ENCODE data around the gene CDKN1B. TPM values are rescaled to one million over a fixed set of nuclear protein-coding genes. Genes with fewer than 3 reads are reported as not detected.

CDKN1B gene
- total RNA-seq, 2 experiments from 2014 or later: 135 to 136 TPM

GRCh38 chr12:12686472-12686871 lies 30.7 kb upstream of the CDKN1B start:
- ATAC-seq (ENCODE audit: low read depth): no peak
- Mint-ChIP-seq H3K27me3 (no peaks in the 10 kb centered on the region), H3K9me3 (no peaks in the 10 kb centered on the region), H3K36me3 (peaks cover 15% of the 10 kb centered on the region), H3K4me1 (peaks cover 11% of the 10 kb centered on the region), H3K4me3 (no peak overlapping the region), H3K27ac (no peak overlapping the region)
- POLR2A ChIA-PET: no interaction called here
- DNase-seq: no peak

DNA sequence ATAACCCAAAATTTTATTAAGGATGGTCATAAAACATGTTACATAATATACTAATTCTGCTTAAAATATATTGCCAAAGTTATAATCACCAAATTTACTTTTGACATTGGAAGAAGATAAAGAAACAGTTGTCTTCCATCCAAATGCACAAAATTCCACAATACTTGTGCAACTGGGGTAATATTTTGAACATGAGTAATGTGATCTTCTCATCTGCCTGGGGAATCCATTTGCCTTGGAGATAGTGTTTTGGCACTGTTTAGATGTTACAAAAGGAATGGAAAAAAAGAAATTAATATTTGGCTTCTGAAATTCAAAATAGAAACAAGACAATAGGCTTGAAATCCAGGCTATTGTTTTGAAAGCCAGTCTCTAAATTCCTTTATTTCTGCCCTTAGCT lies 30.2 kb upstream of the CDKN1B start:
- DNase-seq (no peak), ATAC-seq (ENCODE audit: low read depth) (no peak)
- no peaks in the 10 kb centered on the region for H3K27me3 Mint-ChIP-seq
- H3K4me1 Mint-ChIP-seq: peaks cover 12% of the 10 kb centered on the region
- H3K36me3 Mint-ChIP-seq: peaks cover 17% of the 10 kb centered on the region
- H3K4me3 Mint-ChIP-seq: no peak overlapping the region
- no peak overlapping the region for H3K27ac Mint-ChIP-seq
- no peaks in the 10 kb centered on the region for H3K9me3 Mint-ChIP-seq
- POLR2A ChIA-PET: no interaction called here

- POLR2A ChIA-PET: no interaction called here
- no peak for ATAC-seq (ENCODE audit: low read depth)
These were observed 27.4 kb upstream of the CDKN1B start for GRCh38 chr12:12689647-12690300.

DNA sequence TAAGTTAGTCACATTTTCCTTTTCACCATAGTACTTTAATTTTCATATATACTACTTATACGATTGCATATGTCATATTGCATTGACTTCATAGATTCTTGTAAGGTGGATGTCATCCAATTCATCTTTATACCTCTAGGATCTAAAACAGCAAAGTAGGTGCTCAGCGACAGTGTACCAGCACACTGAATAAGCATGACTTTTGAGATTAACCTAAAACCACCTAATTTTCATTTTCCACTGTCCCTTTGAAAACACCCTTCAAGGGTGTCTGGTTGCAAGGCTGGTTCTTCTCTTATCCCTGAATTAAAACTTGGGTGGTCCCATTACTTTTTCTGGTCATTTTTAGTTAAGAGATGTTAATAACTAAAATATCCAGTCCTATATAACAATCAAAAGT lies 25.6 kb upstream of the CDKN1B start:
- POLR2A ChIA-PET: no interaction called here
- H3K27ac Mint-ChIP-seq: no peak overlapping the region
- no peaks in the 10 kb centered on the region for H3K9me3 Mint-ChIP-seq
- H3K4me3 Mint-ChIP-seq: no peak overlapping the region
- H3K27me3 Mint-ChIP-seq: no peaks in the 10 kb centered on the region
- peaks cover 30% of the 10 kb centered on the region for H3K36me3 Mint-ChIP-seq
- H3K4me1 Mint-ChIP-seq: peaks cover 37% of the 10 kb centered on the region
- ATAC-seq (ENCODE audit: low read depth) (no peak), DNase-seq (no peak)

More at GRCh38 chr12:12689647-12690300, 27.4 kb upstream of the CDKN1B start:
- Mint-ChIP-seq H3K9me3 (no peaks in the 10 kb centered on the region), H3K27me3 (no peaks in the 10 kb centered on the region), H3K36me3 (peaks cover 22% of the 10 kb centered on the region), H3K27ac (no peak overlapping the region), H3K4me1 (peaks cover 24% of the 10 kb centered on the region), H3K4me3 (no peak overlapping the region)
- no peak for DNase-seq

- no peak for DNase-seq
- POLR2A ChIA-PET: interaction anchor here (11.5 kb wide), 1 partner anchor 28 kb away, joined by 304 read pairs; the partner anchor contains the start of gene CDKN1B
- Mint-ChIP-seq H3K27ac (no peak overlapping the region), H3K36me3 (peaks cover 23% of the 10 kb centered on the region), H3K27me3 (no peaks in the 10 kb centered on the region), H3K4me3 (no peak overlapping the region), H3K4me1 (peaks cover 45% of the 10 kb centered on the region), H3K9me3 (no peaks in the 10 kb centered on the region)
- ATAC-seq (ENCODE audit: low read depth): no peak
These were observed 24.0 kb upstream of the CDKN1B start for GRCh38 chr12:12693111-12693671.

GRCh38 chr12:12696562-12697383 lies 20.4 kb upstream of the CDKN1B start:
- peak; percentile 86 for ATAC-seq (ENCODE audit: low read depth)
- DNase-seq: peak; percentile 93
- POLR2A ChIA-PET: interaction anchor here (0.6 to 11.5 kb wide), 12 partner anchors 9 to 339 kb away, joined by 3 to 304 read pairs (median 4); partner anchors contain the start of genes BORCS5, CDKN1B, CREBL2 and DUSP16
- Mint-ChIP-seq H3K36me3 (peaks cover 22% of the 10 kb centered on the region), H3K27ac (peak overlapping the region; percentile 99), H3K9me3 (peaks cover 2% of the 10 kb centered on the region), H3K4me1 (peaks cover 41% of the 10 kb centered on the region), H3K27me3 (no peaks in the 10 kb centered on the region), H3K4me3 (peak overlapping the region; percentile 95)

- Mint-ChIP-seq H3K27ac (peak overlapping the region; percentile 15), H3K4me1 (peaks cover 42% of the 10 kb centered on the region), H3K27me3 (no peaks in the 10 kb centered on the region), H3K9me3 (peaks cover 2% of the 10 kb centered on the region), H3K4me3 (no peak overlapping the region), H3K36me3 (peaks cover 15% of the 10 kb centered on the region)
- ATAC-seq (ENCODE audit: low read depth) (no peak), DNase-seq (no peak)
- POLR2A ChIA-PET: interaction anchor here (1.2 to 11.5 kb wide), 2 partner anchors 22 to 37 kb away, joined by 7 to 304 read pairs; partner anchors contain the start of gene CDKN1B
These were observed 17.8 kb upstream of the CDKN1B start for GRCh38 chr12:12699345-12699744.

- no peak for DNase-seq
- H3K36me3 Mint-ChIP-seq: peaks cover 12% of the 10 kb centered on the region
- no peaks in the 10 kb centered on the region for H3K27me3 Mint-ChIP-seq
- no peak for ATAC-seq (ENCODE audit: low read depth)
- H3K9me3 Mint-ChIP-seq: peaks cover 2% of the 10 kb centered on the region
- H3K4me3 Mint-ChIP-seq: no peak overlapping the region
- H3K27ac Mint-ChIP-seq: no peak overlapping the region
- POLR2A ChIA-PET: interaction anchor here (0.6 to 11.5 kb wide), 2 partner anchors 21 to 1722 kb away, joined by 3 to 304 read pairs; partner anchors contain the start of gene CDKN1B
- peaks cover 42% of the 10 kb centered on the region for H3K4me1 Mint-ChIP-seq
These were observed 16.9 kb upstream of the CDKN1B start for GRCh38 chr12:12700254-12700653.

DNA sequence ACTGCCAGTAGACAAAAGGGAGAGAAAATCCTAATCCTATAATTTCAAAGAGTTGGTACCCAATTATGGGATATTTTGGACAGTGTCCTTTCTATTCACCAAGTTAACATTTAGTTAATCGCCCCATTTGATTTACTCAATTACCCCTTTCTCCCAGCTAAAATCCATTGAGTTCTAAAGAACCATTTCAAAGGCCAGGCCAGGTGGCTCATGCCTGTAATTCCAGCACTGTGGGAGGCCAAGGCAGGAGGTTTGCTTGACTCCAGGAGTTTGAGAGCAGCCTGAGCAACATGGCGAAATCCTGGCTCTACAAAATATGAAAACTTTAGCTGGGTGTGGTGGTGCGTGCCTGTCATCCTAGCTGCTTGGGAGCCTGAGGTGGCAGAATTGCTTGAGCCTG lies 15.7 kb upstream of the CDKN1B start:
- H3K27me3 Mint-ChIP-seq: no peaks in the 10 kb centered on the region
- H3K4me3 Mint-ChIP-seq: no peak overlapping the region
- peaks cover 6% of the 10 kb centered on the region for H3K36me3 Mint-ChIP-seq
- H3K9me3 Mint-ChIP-seq: peaks cover 2% of the 10 kb centered on the region
- H3K4me1 Mint-ChIP-seq: peaks cover 34% of the 10 kb centered on the region
- H3K27ac Mint-ChIP-seq: no peak overlapping the region
- POLR2A ChIA-PET: interaction anchor here (11.5 kb wide), 1 partner anchor 19 kb away, joined by 304 read pairs; the partner anchor contains the start of gene CDKN1B
- no peak for ATAC-seq (ENCODE audit: low read depth)
- no peak for DNase-seq

- Mint-ChIP-seq H3K4me1 (peaks cover 19% of the 10 kb centered on the region), H3K27me3 (no peaks in the 10 kb centered on the region), H3K36me3 (peaks cover 6% of the 10 kb centered on the region), H3K9me3 (no peaks in the 10 kb centered on the region), H3K4me3 (peak overlapping the region; percentile 14), H3K27ac (no peak overlapping the region)
- DNase-seq (no peak), ATAC-seq (ENCODE audit: low read depth) (peak; percentile 65)
- POLR2A ChIA-PET: interaction anchor here (1.4 to 1.5 kb wide), 3 partner anchors 10 to 326 kb away, joined by 3 to 11 read pairs (median 5); no protein-coding TSS in a partner anchor
These were observed 12.5 kb upstream of the CDKN1B start for GRCh38 chr12:12704593-12705230.

DNA sequence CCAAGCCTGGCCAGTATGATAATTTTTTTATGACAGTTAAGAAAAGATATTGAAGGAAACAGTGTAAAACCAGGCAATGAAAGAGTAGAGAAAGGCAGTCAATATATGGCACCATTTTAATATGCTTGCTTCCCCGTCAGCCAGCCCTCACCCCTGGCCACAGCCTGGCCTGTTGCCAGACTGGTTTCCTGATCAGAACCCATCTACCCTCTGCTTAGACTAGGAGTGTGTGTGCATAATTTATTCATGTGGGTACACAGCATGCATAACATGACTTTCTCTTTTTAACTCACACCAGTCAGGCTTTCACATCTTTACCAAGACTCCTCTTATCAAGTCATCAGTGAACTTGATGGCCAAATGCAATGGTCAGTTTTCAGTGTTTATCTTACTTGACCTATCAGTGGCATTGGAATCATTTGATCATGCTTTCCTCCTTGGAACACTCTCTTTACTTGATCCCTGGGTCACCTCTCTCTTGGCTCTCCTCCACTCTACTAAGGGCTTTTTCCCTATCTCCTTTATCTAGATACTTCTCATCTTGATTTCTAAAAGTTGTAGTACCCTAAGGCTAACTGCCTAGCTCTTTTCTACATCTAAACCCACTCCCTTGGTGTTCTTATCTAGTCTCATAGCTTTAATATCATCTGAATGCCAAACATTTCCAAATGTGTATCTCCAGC lies 11.2 kb upstream of the CDKN1B start:
- Mint-ChIP-seq H3K4me3 (no peak overlapping the region), H3K4me1 (peaks cover 20% of the 10 kb centered on the region), H3K36me3 (peaks cover 6% of the 10 kb centered on the region), H3K27me3 (no peaks in the 10 kb centered on the region), H3K9me3 (no peaks in the 10 kb centered on the region), H3K27ac (no peak overlapping the region)
- POLR2A ChIA-PET: interaction anchor here (0.6 to 1.5 kb wide), 5 partner anchors 8 to 349 kb away, joined by 3 to 11 read pairs (median 4); partner anchors contain the start of gene BORCS5
- ATAC-seq (ENCODE audit: low read depth): peak; percentile 85
- no peak for DNase-seq

- Mint-ChIP-seq H3K9me3 (no peaks in the 10 kb centered on the region), H3K4me3 (peak overlapping the region; percentile 90), H3K4me1 (peaks cover 28% of the 10 kb centered on the region), H3K27me3 (no peaks in the 10 kb centered on the region), H3K27ac (peak overlapping the region; percentile 96), H3K36me3 (peaks cover 22% of the 10 kb centered on the region)
- POLR2A ChIA-PET: interaction anchor here (0.9 to 16.0 kb wide), 7 partner anchors 9 to 356 kb away, joined by 3 to 373 read pairs (median 77); partner anchors contain the start of genes BORCS5, CREBL2, DUSP16 and GPR19
- ATAC-seq (ENCODE audit: low read depth): no peak
- DNase-seq: no peak
These were observed 3.3 kb upstream of the CDKN1B start for GRCh38 chr12:12713932-12714275.

Measured in activated naive CD8-positive, alpha-beta T cell treated with anti-CD3 and anti-CD28 coated beads, Interleukin-2, amount 10 ng/mL, durations not matched to agents 7 days and 5 days (primary cell).